Thyroid gland (tissue), 4 donors: Measurements from ENCODE around the gene GCA. TPM values are rescaled to one million over a fixed set of nuclear protein-coding genes. Genes with fewer than 3 reads are reported as not detected.

Source experiments
- DNase-seq, 2 donors: peaks; one replicate each; pipeline ENCODE4 v3.0.0-alpha.2; 2019
- H3K27ac ChIP-seq, 3 donors: fragments of 200-600 bp; sonication (generic); 1 replicate in 2 of 3; 2 replicates in 1 of 3; pipeline ENCODE4 v1.5.1; 2016 to 2019; ENCODE audit warnings: mild to moderate bottlenecking in 1 of 3, moderate library complexity in 1 of 3
- H3K27me3 ChIP-seq: fragments of 200-600 bp; sonication (generic); one replicate; pipeline ENCODE4 v1.5.1; 2019
- H3K36me3 ChIP-seq, 2 donors: fragments of 200-600 bp; sonication (generic); one replicate each; pipeline ENCODE4 v1.5.1; 2016 to 2019
- H3K4me1 ChIP-seq, 2 donors: fragments of 200-600 bp; sonication (generic); one replicate each; pipeline ENCODE4 v1.5.1; 2017 to 2019
- H3K4me3 ChIP-seq, 3 donors: fragments of 200-600 bp; sonication (generic); replicated peaks in 1 of 3; 1 replicate in 2 of 3; 2 replicates in 1 of 3; pipeline ENCODE4 v1.5.1; 2016; ENCODE audit warnings: mild to moderate bottlenecking in 1 of 3
- H3K9me3 ChIP-seq: fragments of 200-600 bp; sonication (generic); one replicate; pipeline ENCODE4 v1.5.1; 2017
- POLR2A ChIP-seq, 2 donors: fragments of 450-650 bp; IDR thresholded peaks; one replicate each; pipeline ENCODE4 v1.6.1; 2017; ENCODE audit warnings: antibody characterized with exemption in 2 of 2, mild to moderate bottlenecking in 2 of 2, moderate library complexity in 1 of 2
- WGBS, 2 donors: methylation state at CpG; one replicate each; pipeline ENCODE4 v1.1.5; 2017; 5-methylcytosine and 5-hydroxymethylcytosine counted together
- intact Hi-C: fragments of 100-400 bp; cut with DNase I; formaldehyde crosslinking; loops from one replicate; pipeline ENCODE4 v1.15.1; 2023
- total RNA-seq, 4 donors: library from RNA; depleted of rRNA; stranded (reverse); fragments of >200 nt; gene quantifications; one replicate each; pipeline ENCODE4 v1.2.3, GENCODE V29; 2016
- TF ChIP-seq, protein P1 (sequence below), 6 experiments: fragments of 200-600 bp in 3 of 6; fragments of 450-650 bp in 3 of 6; sonication (generic) in 3 of 6; IDR thresholded peaks; one replicate each; pipeline ENCODE4 v1.5.1; 2016 to 2019; ENCODE audit warnings: antibody characterized with exemption in 6 of 6, mild to moderate bottlenecking in 2 of 6, inconsistent platforms in 1 of 6, moderate library complexity in 1 of 6

Gene GCA
- total RNA-seq, 4 donors from 2014 or later = 15.7 to 36.8 (median 31.6) TPM

DNA sequence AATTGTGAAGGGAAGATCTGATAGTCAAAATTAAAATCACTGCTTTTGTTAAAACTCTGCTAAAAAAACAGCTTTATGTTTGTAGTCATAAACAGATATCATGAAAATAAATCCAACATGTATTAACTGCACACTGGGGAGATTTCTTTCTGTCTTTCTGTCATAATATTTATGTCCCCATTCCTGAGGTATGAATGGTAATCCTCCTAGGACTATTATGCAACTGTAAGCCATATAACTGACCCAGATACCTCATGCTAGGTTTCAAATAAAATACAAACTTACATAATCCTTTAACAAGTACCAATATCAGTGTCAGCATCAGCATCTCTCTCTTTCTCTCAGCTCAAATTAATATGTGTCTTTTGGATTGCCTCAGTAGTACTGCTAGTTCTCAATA is 43.7 kb upstream of the GCA start:
- Histone ChIP-seq H3K9me3 (no peaks in the 10 kb centered on the region), H3K4me1 (no peaks in the 10 kb centered on the region), H3K36me3 (peaks cover 0 to 3% of the 10 kb centered on the region in 2 donors), H3K27ac (no peak overlapping the region), H3K27me3 (no peaks in the 10 kb centered on the region), H3K4me3 (no peak overlapping the region)
- no peak for DNase-seq
- intact Hi-C loops = no loop called here
- TF ChIP-seq POLR2A (IDR thresholded peaks at IDR 0.05) = no peak
- TF ChIP-seq, protein P1, sequence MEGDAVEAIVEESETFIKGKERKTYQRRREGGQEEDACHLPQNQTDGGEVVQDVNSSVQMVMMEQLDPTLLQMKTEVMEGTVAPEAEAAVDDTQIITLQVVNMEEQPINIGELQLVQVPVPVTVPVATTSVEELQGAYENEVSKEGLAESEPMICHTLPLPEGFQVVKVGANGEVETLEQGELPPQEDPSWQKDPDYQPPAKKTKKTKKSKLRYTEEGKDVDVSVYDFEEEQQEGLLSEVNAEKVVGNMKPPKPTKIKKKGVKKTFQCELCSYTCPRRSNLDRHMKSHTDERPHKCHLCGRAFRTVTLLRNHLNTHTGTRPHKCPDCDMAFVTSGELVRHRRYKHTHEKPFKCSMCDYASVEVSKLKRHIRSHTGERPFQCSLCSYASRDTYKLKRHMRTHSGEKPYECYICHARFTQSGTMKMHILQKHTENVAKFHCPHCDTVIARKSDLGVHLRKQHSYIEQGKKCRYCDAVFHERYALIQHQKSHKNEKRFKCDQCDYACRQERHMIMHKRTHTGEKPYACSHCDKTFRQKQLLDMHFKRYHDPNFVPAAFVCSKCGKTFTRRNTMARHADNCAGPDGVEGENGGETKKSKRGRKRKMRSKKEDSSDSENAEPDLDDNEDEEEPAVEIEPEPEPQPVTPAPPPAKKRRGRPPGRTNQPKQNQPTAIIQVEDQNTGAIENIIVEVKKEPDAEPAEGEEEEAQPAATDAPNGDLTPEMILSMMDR (IDR thresholded peaks at IDR 0.05) = no peak

DNA sequence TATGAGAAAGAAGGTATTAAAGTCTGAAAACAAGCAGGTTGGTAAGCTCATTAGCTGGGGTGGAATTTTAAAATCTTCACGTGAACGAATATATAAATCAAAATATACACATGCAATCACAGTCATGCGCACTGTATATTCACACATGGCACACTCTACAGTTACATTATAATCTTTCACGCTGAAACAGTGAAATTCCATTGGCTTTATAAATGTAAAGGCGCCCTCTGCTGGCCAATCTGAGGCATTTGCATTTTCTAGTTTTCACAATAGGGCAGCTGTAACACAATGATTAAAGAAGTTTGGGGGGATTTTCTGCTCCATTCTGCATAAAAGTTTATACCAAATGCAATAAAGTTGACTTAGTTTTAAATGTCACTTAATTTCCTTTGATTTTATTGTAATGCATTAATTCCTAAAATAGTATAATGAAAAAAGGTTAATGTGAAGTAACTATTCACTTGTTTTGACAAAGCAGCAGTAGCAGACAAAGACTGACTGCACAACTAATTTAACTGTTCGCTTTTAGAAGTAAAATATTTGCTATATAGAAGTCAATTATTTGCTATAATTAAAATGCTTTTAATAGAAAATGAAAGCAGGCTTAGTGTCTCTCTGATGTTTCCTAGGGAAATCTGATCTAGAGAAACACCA is 42.7 kb upstream of the GCA start:
- TF ChIP-seq, protein P1 (IDR thresholded peaks at IDR 0.05) = peak; percentile 41 to 84 (median 68)
- no peak for TF ChIP-seq POLR2A (IDR thresholded peaks at IDR 0.05)
- whole genome bisulfite sequencing, 2 donors = 10 to 13% methylated on average over 6 of the region's 6 CpGs
- peak; percentile 11 to 60 for DNase-seq

DNA sequence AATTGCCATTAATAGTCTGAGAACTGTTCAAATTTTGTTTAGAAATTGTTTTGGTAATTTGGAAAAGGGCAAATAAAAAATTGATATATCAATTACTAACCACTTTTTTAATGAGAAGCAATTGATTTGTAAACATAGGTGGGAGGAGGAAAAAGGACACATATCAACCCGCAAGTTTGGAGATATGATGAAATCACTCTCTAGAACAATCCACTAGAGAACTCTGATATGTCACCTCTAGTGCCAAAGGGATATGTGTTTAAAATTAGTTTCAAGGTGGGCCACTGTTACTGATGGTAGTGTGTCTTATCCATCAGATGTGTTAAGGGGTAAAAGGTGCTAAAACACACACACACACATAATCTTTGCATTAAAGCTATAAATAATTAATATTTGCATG is 42.1 kb upstream of the GCA start:
- Histone ChIP-seq H3K4me3 (no peak overlapping the region), H3K36me3 (peaks cover 0 to 3% of the 10 kb centered on the region in 2 donors), H3K9me3 (no peaks in the 10 kb centered on the region), H3K27ac (no peak overlapping the region), H3K4me1 (no peaks in the 10 kb centered on the region), H3K27me3 (no peaks in the 10 kb centered on the region)
- no peak for DNase-seq
- 80 to 87% methylated on average over 1 of the region's 1 CpG for WGBS, 2 donors
- intact Hi-C loops = no loop called here
- TF ChIP-seq POLR2A (IDR thresholded peaks at IDR 0.05) = no peak
- TF ChIP-seq, protein P1 (IDR thresholded peaks at IDR 0.05) = no peak

More for the DNA sequence above, 42.7 kb upstream of the GCA start:
- Histone ChIP-seq H3K9me3 (no peaks in the 10 kb centered on the region), H3K36me3 (peaks cover 0 to 3% of the 10 kb centered on the region in 2 donors), H3K27me3 (no peaks in the 10 kb centered on the region), H3K4me3 (no peak overlapping the region), H3K27ac (no peak overlapping the region), H3K4me1 (no peaks in the 10 kb centered on the region)
- intact Hi-C loops = no loop called here

DNA sequence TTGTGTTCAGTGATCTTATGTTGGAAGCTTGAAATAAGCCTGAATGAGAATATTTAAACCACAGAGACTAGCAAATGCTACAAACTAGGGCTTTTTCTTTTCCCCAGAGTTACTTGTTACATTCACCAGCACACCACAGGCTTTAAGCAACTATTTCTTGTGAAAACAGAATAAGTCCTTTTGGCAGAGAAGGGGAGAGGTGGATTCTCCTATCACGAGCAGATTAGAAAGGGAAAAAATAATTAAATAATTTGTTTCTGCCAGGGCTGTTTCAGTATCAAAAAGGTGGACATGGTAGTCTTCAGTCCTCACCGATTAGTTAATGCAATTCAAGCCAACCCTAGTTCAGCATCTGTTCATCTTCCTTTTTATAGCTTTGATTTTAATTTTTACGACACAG is 38.0 kb upstream of the GCA start:
- no peaks in the 10 kb centered on the region for H3K27me3 ChIP-seq
- WGBS, 2 donors = 89 to 95% methylated on average over 3 of the region's 3 CpGs
- H3K27ac ChIP-seq = no peak overlapping the region
- no peaks in the 10 kb centered on the region for H3K4me1 ChIP-seq
- no peak for TF ChIP-seq POLR2A (IDR thresholded peaks at IDR 0.05)
- TF ChIP-seq, protein P1 (IDR thresholded peaks at IDR 0.05) = no peak
- H3K9me3 ChIP-seq = no peaks in the 10 kb centered on the region
- H3K36me3 ChIP-seq = no peaks in the 10 kb centered on the region
- H3K4me3 ChIP-seq = no peak overlapping the region
- no peak for DNase-seq
- intact Hi-C loops = no loop called here

DNA sequence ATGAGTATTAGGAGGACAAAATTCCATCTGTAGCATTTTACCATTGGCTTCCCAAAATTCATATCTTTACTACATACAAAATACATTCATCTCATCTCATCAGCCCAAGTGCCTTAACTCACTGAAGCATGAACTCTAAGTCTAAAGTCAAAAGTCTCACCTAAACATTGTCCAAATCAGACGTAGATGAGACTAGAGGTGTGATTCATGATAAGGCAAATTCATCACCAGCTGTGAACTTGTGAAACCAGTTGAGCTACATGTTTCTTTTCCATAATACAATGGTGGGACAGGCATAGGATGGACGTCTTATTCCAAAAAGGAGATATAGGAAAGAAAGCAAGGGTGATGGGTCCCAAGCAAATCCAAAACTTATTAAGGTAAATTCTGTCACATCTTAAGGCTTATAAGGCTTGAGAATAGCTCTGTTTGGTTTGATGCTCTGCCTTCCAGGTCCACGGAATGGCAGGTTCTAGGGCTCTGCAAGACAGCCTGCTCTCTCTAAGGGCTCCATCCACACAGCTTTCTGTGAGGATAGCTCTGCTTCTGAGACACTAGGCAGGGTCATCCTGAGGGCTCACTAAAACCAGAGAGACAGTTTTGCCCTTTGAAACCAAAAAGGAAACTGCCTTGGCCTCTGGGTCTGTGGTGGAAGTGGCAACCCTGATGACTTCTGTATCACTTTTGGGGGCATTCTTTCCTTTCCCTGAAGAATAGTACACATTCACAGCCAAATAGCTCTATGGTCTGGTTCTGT is 35.0 kb upstream of the GCA start:
- Histone ChIP-seq H3K9me3 (no peaks in the 10 kb centered on the region), H3K27me3 (no peaks in the 10 kb centered on the region), H3K4me1 (no peaks in the 10 kb centered on the region), H3K36me3 (no peaks in the 10 kb centered on the region), H3K27ac (no peak overlapping the region), H3K4me3 (no peak overlapping the region)
- no peak for DNase-seq
- WGBS, 2 donors = 77 to 93% methylated on average over 3 of the region's 3 CpGs
- intact Hi-C loops = no loop called here
- TF ChIP-seq, protein P1 (IDR thresholded peaks at IDR 0.05) = no peak
- TF ChIP-seq POLR2A (IDR thresholded peaks at IDR 0.05) = no peak
